BJ (cell line): ENCODE data around the gene TM9SF1. TPM values are rescaled to one million over a fixed set of nuclear protein-coding genes. Genes with fewer than 3 reads are reported as not detected.

ENCODE experiments used
- CTCF ChIA-PET: fragments of 350-600 bp; formaldehyde crosslinking; extraction: SDS; loops from one replicate; lab custom pipeline; 2021; ENCODE audit warnings: antibody characterized with exemption, inconsistent platforms; lab: Yijun Ruan, JAX
- POLR2A ChIA-PET: fragments of 300-600 bp; sonication (Branson Sonifier 250); formaldehyde crosslinking; extraction: SDS; loops from one replicate; lab custom pipeline; 2021; ENCODE audit warnings: antibody characterized with exemption; lab: Charles Lee
- DNase-seq: peaks from one replicate; pipeline ENCODE4 v3.0.0-alpha.2; 2011; ENCODE audit warnings: low read depth
- H3K27me3 ChIP-seq: 2 replicates; pipeline ENCODE4 v1.6.0; 2011; ENCODE audit warnings: low read length; ENCODE audit not compliant: control insufficient read depth, insufficient read depth
- H3K36me3 ChIP-seq: 2 replicates; pipeline ENCODE4 v1.5.1; 2011; ENCODE audit warnings: low read length; ENCODE audit not compliant: control insufficient read depth, insufficient read depth
- H3K4me3 ChIP-seq: 2 replicates; pipeline ENCODE4 v1.5.1; 2011; ENCODE audit warnings: low read depth, mild to moderate bottlenecking, control low read depth, low read length
- polyA plus RNA-seq: library from polyadenylated mRNA; depleted of rRNA; stranded (reverse); fragments of >200 nt; gene quantifications from 2 replicates; pipeline ENCODE4 v1.2.3, GENCODE V29; 2011
- TF ChIP-seq, protein P1 (sequence below): IDR thresholded peaks from 2 replicates; pipeline ENCODE4 v1.5.1; 2011; ENCODE audit warnings: low read depth, mild to moderate bottlenecking, control low read depth, inconsistent platforms, low read length, moderate library complexity; ENCODE audit not compliant: insufficient read depth

TM9SF1 gene
- polyA plus RNA-seq, 1 experiment = 59.2 TPM

DNA sequence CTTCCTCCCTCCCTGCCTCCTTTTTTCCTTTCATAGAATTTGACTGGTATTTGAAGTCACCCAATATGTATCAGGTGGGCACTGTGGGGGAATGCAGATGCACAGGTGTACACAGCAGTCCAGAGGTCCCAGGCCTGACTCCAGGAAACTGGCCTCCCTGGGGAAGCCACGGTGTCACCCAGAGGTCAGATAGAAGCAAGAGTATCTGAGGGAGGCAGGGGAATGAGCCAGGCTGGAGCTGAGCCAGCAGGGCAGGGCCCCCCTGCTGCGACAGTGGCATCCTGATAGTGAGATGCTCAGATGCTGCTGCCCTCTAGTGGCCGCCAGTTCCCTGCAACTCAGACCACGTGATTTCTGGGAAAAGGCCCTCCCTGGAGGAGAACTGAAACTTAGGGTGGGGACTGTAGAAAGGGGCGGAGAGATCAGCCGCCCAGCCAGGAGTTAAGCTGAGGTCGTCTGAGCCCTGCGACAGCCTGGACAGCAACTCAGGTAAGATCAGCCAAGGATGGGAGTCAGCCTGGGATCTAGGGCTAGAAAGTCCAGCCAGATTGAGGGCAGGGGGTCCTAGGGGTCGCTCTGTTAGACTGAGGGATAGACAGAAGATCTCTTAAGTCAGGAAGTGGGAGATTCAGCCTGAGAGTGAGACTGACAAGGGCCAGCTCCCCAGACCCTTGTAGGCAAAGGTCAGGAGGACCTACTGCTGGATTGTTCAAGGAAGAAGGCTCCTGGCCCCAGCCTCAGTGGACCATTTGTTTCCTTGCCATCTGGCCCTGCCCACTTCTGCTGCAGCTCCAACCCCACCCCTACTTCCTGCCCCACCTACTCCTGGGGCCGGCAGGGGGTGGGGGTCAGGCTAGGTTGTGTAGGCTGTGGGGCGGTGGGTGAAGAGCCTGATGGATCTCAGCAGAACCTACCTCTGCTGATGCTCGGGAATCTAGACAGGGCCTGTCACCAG, 34.1 kb downstream of the TM9SF1 start, which contains the start of gene IRF9:
TSS of gene IRF9 (plus strand) at position 416 of the 955 bp plus-strand sequence. CDS start 880 bp downstream, outside the sequence.
- peak within 1 kb of the TSS; percentile 60 for H3K4me3 ChIP-seq
- H3K27me3 ChIP-seq = no peaks in the 10 kb centered on the region
- H3K36me3 ChIP-seq = peaks cover 50% of the 10 kb centered on the region
- peak; percentile 78 for DNase-seq
- TF ChIP-seq, protein P1, sequence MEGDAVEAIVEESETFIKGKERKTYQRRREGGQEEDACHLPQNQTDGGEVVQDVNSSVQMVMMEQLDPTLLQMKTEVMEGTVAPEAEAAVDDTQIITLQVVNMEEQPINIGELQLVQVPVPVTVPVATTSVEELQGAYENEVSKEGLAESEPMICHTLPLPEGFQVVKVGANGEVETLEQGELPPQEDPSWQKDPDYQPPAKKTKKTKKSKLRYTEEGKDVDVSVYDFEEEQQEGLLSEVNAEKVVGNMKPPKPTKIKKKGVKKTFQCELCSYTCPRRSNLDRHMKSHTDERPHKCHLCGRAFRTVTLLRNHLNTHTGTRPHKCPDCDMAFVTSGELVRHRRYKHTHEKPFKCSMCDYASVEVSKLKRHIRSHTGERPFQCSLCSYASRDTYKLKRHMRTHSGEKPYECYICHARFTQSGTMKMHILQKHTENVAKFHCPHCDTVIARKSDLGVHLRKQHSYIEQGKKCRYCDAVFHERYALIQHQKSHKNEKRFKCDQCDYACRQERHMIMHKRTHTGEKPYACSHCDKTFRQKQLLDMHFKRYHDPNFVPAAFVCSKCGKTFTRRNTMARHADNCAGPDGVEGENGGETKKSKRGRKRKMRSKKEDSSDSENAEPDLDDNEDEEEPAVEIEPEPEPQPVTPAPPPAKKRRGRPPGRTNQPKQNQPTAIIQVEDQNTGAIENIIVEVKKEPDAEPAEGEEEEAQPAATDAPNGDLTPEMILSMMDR = peak; percentile 96
- CTCF ChIA-PET = interaction anchor here (0.6 to 4.6 kb wide), 34 partner anchors 10 to 281 kb away, joined by 3 to 39 read pairs (median 5); partner anchors contain the start of genes CHMP4A, DCAF11, EMC9 and IPO4
- POLR2A ChIA-PET = interaction anchor here (0.6 to 1.9 kb wide), 5 partner anchors 10 to 20 kb away, joined by 3 to 8 read pairs (median 3); partner anchors contain the start of genes EMC9 and PSME2

DNA sequence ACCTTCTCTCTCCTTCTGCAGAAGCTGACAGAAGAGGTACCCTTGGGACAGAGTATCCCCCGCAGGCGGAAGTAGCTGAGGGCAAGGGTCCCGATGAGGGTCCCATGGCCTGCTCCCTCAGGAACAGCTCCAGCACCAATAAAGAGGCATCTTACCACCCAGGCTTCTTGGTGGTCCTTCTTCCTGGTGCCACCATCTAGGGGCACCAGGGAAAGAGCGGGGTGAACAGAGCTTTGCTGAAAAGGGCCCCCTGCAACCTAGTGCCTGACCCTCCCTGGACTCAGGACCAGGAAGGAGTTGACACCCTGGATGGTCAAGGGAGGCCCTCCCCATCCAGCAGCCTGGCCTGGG, 34.8 kb downstream of the TM9SF1 start:
- peaks cover 53% of the 10 kb centered on the region for H3K36me3 ChIP-seq
- H3K4me3 ChIP-seq = no peak overlapping the region
- TF ChIP-seq, protein P1 = no peak
- DNase-seq = no peak
- POLR2A ChIA-PET = interaction anchor here (1.0 to 1.9 kb wide), 4 partner anchors 9 to 20 kb away, joined by 3 to 8 read pairs (median 4); partner anchors contain the start of genes EMC9 and PSME2
- no peaks in the 10 kb centered on the region for H3K27me3 ChIP-seq
- CTCF ChIA-PET = interaction anchor here (0.6 to 4.6 kb wide), 24 partner anchors 9 to 282 kb away, joined by 3 to 39 read pairs (median 7); partner anchors contain the start of genes CHMP4A, DCAF11, EMC9 and IPO4

GRCh38 chr14:24159777-24160498, 35.3 kb downstream of the TM9SF1 start:
- no peak overlapping the region for H3K4me3 ChIP-seq
- no peak for DNase-seq
- ChIA-PET POLR2A (no interaction called here), CTCF (interaction anchor here (0.8 to 4.6 kb wide), 15 partner anchors 9 to 272 kb away, joined by 3 to 39 read pairs (median 7); partner anchors contain the start of genes DCAF11, EMC9, IPO4 and NRL)
- peaks cover 55% of the 10 kb centered on the region for H3K36me3 ChIP-seq
- TF ChIP-seq, protein P1 = no peak
- no peaks in the 10 kb centered on the region for H3K27me3 ChIP-seq

DNA sequence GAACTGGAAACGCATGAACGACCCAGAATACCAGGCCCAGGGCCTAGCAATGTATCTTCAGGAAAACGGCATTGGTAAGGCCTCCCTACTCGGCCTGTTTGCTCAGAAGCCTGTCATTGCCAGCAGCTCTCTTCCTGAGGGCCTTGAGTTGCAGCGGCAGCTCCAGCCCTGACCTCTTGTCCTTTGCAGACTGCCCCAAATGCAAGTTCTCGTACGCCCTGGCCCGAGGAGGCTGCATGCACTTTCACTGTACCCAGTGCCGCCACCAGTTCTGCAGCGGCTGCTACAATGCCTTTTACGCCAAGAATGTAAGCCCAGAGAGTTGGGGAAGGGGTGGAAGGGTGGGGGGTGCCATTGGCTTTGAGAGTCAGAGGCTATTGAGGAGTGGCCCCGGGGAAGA, 37.9 kb downstream of the TM9SF1 start:
- ChIA-PET POLR2A (no interaction called here), CTCF (interaction anchor here (1.5 kb wide), 1 partner anchor 43 kb away, joined by 3 read pairs; the partner anchor contains the start of genes DCAF11 and NRL)
- no peak overlapping the region for H3K4me3 ChIP-seq
- no peaks in the 10 kb centered on the region for H3K27me3 ChIP-seq
- TF ChIP-seq, protein P1 = no peak
- peaks cover 40% of the 10 kb centered on the region for H3K36me3 ChIP-seq
- no peak for DNase-seq
